Progenitor cell of endocrine pancreas (in vitro differentiated cells): ENCODE results near the gene MFAP4. TPM values are rescaled to one million over a fixed set of nuclear protein-coding genes. Genes with fewer than 3 reads are reported as not detected.

Experiments
- DNase-seq: peaks from one replicate; pipeline ENCODE4 v3.0.0; 2021; ENCODE audit warnings: low spot score; ENCODE audit not compliant: unreplicated experiment
- H3K27ac Mint-ChIP-seq: 2 replicates; pipeline ENCODE4 v1.8.0; 2021; ENCODE audit warnings: mild to moderate bottlenecking, moderate library complexity, mixed read lengths
- H3K27me3 Mint-ChIP-seq: 2 replicates; pipeline ENCODE4 v1.8.0; 2021; ENCODE audit warnings: mixed read lengths
- H3K36me3 Mint-ChIP-seq: 2 replicates; pipeline ENCODE4 v1.8.0; 2022; ENCODE audit warnings: mixed read lengths; ENCODE audit not compliant: insufficient read depth
- H3K4me1 Mint-ChIP-seq: 2 replicates; pipeline ENCODE4 v1.8.0; 2021; ENCODE audit warnings: low read depth, mixed read lengths
- H3K4me3 Mint-ChIP-seq: 2 replicates; pipeline ENCODE4 v1.8.0; 2021; ENCODE audit warnings: low read depth, mild to moderate bottlenecking, moderate library complexity, mixed read lengths
- H3K9me3 Mint-ChIP-seq: 2 replicates; pipeline ENCODE4 v1.8.0; 2021; ENCODE audit warnings: low read depth, mixed read lengths
- total RNA-seq: library from RNA; stranded (reverse); gene quantifications from 2 replicates; pipeline ENCODE4 v1.2.1, GENCODE V29; 2021
- TF ChIP-seq, protein P1 (sequence below): fragments of 200-600 bp; sonication (generic); IDR thresholded peaks from one replicate; pipeline ENCODE4 v1.5.0; 2021; ENCODE audit warnings: antibody characterized with exemption, mild to moderate bottlenecking; ENCODE audit not compliant: unreplicated experiment

Gene MFAP4
- total RNA-seq, 1 donor from 2014 or later, result 2.3 TPM

DNA sequence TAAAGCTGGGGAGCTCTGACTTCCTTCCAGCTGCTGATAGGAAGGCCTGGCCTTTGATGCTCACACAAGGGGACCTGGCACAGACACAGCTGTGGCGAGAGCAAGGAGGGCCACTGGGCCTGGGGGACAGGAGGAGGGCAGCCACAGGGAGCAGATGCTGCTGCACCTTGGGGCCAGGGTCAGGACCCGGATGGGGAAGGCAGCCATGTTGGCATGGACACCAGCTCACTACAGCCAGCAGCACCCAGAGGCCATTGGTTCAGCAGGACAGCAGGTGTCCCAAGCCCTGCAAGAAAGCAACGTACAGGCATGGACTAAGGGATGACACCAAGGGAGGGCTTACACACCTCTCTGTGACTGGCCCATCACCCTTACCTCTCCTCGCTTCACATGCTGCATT is 16.0 kb upstream of the MFAP4 start:
- Mint-ChIP-seq H3K4me1 (no peaks in the 10 kb centered on the region), H3K36me3 (no peaks in the 10 kb centered on the region), H3K4me3 (no peak overlapping the region), H3K9me3 (peaks cover 3% of the 10 kb centered on the region), H3K27ac (no peak overlapping the region), H3K27me3 (peaks cover 6% of the 10 kb centered on the region)
- DNase-seq, result no peak
- TF ChIP-seq, protein P1, sequence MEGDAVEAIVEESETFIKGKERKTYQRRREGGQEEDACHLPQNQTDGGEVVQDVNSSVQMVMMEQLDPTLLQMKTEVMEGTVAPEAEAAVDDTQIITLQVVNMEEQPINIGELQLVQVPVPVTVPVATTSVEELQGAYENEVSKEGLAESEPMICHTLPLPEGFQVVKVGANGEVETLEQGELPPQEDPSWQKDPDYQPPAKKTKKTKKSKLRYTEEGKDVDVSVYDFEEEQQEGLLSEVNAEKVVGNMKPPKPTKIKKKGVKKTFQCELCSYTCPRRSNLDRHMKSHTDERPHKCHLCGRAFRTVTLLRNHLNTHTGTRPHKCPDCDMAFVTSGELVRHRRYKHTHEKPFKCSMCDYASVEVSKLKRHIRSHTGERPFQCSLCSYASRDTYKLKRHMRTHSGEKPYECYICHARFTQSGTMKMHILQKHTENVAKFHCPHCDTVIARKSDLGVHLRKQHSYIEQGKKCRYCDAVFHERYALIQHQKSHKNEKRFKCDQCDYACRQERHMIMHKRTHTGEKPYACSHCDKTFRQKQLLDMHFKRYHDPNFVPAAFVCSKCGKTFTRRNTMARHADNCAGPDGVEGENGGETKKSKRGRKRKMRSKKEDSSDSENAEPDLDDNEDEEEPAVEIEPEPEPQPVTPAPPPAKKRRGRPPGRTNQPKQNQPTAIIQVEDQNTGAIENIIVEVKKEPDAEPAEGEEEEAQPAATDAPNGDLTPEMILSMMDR, result no peak

DNA sequence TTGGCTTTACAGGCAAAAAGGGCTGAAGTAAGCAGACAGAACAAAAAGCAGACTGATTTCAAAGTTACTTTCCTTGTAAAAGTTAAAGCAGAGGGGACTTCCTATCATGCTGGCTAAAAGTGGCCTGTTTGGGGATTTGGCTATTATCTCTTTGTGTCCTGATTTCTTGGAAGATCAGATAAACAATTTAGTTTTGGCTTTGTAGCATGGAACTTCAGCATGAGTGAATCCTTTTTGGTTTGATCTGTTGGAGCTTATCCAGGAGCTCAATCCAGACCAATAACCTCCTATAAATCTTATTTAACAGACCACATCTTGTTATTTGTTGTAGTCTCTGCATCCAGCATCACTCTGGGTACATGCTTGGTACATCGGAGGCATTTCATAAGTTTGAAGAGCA is 15.2 kb upstream of the MFAP4 start:
- no peak for DNase-seq
- no peaks in the 10 kb centered on the region for H3K4me1 Mint-ChIP-seq
- peaks cover 6% of the 10 kb centered on the region for H3K27me3 Mint-ChIP-seq
- H3K27ac Mint-ChIP-seq, result no peak overlapping the region
- H3K4me3 Mint-ChIP-seq, result no peak overlapping the region
- TF ChIP-seq, protein P1, result no peak
- H3K36me3 Mint-ChIP-seq, result no peaks in the 10 kb centered on the region
- peaks cover 3% of the 10 kb centered on the region for H3K9me3 Mint-ChIP-seq

DNA sequence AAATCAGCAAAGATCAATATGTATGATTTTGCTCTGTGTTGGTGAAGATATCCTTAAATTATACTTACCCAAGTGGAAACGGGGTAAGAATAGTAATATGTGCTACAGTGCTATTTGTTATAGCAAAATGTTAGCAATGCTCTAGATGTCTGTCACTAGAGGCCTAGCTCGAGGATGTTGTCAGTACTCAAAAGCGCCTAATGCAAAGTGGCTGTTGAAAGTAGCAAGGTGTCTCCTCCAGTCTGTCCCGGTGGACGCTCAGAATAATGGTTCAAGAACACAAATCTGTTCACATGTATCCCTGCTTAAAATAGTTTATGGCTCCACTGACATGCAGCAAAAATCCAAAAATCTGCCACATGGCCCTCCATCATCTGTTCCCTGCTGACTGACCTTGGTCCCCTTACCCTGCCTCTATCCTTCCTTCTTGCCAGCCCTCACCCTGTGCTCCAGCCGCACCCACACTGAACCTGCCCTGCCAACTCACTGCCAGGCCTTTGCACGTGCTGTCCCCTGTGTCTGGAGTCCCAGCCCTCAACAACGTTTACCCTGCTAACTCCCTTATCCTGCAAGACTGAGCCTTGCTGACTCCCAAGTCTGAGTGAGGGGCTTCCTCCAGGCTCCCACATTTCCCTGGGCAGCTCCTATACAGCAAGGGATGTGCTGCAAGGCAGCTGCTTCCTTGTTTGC is 14.5 kb upstream of the MFAP4 start:
- TF ChIP-seq, protein P1, result no peak
- DNase-seq, result no peak
- no peak overlapping the region for H3K4me3 Mint-ChIP-seq
- H3K27ac Mint-ChIP-seq, result peak overlapping the region; percentile 29
- no peaks in the 10 kb centered on the region for H3K4me1 Mint-ChIP-seq
- peaks cover 6% of the 10 kb centered on the region for H3K27me3 Mint-ChIP-seq
- no peaks in the 10 kb centered on the region for H3K36me3 Mint-ChIP-seq
- H3K9me3 Mint-ChIP-seq, result peaks cover 3% of the 10 kb centered on the region

DNA sequence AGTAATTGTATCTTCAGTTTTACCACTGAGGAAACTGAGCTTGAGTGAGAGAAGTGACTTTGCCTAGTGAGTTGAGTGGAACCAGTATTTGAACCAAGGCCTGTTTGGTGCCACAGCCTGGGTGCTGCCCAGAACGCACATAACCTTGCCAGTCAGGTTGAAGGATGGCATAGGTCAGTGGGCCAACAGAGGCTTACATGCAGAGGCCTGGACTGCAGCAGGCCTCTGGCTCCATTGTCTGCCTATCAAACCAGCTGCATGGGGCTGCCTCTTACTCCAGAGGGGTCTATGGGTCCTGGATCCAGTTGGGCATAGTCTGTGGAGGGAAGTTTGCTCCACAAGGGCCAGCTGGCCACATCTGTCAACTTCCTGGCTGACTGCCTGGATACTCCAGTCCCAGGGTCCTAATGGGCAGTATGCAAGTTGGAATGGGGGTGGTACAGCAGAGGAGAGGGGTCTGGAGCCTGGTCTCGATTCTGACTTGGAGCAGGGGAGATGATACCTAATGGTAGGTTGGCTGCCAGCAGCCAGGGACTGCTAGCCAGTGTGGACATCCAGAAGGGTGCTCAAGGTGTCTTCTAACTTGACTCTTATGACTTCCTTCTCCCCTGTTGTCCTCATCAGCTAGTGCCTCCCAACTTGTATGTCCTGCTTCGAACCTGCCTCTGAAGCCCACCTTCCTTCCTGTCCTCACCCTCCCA is 12.9 kb upstream of the MFAP4 start:
- DNase-seq, result no peak
- peaks cover 6% of the 10 kb centered on the region for H3K27me3 Mint-ChIP-seq
- H3K4me3 Mint-ChIP-seq, result no peak overlapping the region
- H3K4me1 Mint-ChIP-seq, result no peaks in the 10 kb centered on the region
- TF ChIP-seq, protein P1, result no peak
- no peaks in the 10 kb centered on the region for H3K36me3 Mint-ChIP-seq
- peaks cover 3% of the 10 kb centered on the region for H3K9me3 Mint-ChIP-seq
- no peak overlapping the region for H3K27ac Mint-ChIP-seq

DNA sequence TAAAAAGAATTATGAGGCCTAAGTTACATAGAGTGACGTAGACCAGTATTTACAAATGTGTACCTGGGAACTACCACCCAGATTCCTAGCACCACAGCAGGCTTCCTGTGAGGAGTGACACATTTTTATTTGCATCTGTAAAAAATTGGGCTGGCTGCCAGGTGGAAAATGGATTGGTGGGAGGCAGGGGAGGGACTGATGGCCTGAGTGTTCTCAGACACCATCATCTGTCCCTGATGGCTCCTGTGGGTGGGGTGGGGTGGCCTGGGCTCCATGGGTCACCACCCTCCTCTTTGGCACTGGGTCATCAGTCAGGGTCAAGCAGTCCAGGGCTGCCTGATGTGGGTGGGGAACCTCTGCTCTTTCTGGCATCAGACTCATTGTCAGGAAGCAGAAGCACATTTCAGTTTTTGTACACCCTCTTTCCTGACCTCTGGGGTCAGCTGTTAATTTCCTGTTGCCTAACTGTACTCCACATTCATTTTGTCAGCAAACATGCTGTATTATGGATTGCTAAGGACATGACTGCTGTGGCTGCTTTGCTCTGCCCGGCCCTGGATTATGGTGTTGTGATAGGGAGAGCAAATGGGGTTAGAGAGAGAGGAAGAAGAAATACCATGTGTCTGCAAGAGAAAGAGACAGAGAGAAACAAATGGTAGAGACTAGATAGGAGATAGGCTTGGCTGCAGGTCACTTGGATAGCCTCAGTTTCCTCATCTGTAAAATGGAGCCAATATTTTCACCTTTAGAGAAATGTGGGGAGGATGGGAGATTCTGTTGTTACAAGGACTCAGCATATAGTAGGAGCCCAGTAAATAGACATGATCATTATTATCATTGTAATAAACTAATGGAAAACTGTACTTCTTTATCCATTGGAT is 11.6 kb upstream of the MFAP4 start:
- TF ChIP-seq, protein P1, result no peak
- peaks cover under 1% of the 10 kb centered on the region for H3K9me3 Mint-ChIP-seq
- H3K27ac Mint-ChIP-seq, result no peak overlapping the region
- peaks cover 6% of the 10 kb centered on the region for H3K27me3 Mint-ChIP-seq
- H3K4me3 Mint-ChIP-seq, result no peak overlapping the region
- no peaks in the 10 kb centered on the region for H3K4me1 Mint-ChIP-seq
- DNase-seq, result no peak
- H3K36me3 Mint-ChIP-seq, result no peaks in the 10 kb centered on the region
